PC-9 (cell line): ENCODE results near the gene SP140.

Experiments
- CTCF ChIP-seq: fragments of 200-600 bp; sonication (generic); conservative IDR thresholded peaks from 2 replicates; pipeline ENCODE4 v1.6.1; 2017; ENCODE audit warnings: mixed run types, antibody characterized with exemption, mild to moderate bottlenecking, moderate library complexity
- EZH2 ChIP-seq: fragments of 200-600 bp; sonication (generic); IDR thresholded peaks from 2 replicates; pipeline ENCODE4 v1.8.0; 2017; ENCODE audit warnings: antibody characterized with exemption, low read depth

GRCh38 chr2:230322561-230323384, 97.2 kb downstream of the SP140 start:
- TF ChIP-seq EZH2 (no peak), CTCF (no peak)
